Measurements from ENCODE around the gene DAGLB.

GRCh38 chr7:6420680-6421079 lies 27.1 kb downstream of the DAGLB start:
- no peak for TF ChIP-seq CREB1 (IDR thresholded peaks at IDR 0.05)
- no peak for TF ChIP-seq CTCF (IDR thresholded peaks at IDR 0.05; ENCODE audit: control extremely low read depth in 1 of 3, insufficient read depth in 1 of 3, low read depth in 1 of 3, low read length in 3 of 3)
- TF ChIP-seq RAD21 (IDR thresholded peaks at IDR 0.05 in 1 of 2, conservative IDR thresholded peaks at IDR 0.05 in 1 of 2; ENCODE audit: low read depth in 2 of 2, low read length in 2 of 2) = no peak
- TF ChIP-seq RNF2 (IDR thresholded peaks at IDR 0.05; ENCODE audit: borderline replicate concordance, low read depth, low read length, missing control alignments, poor library complexity, severe bottlenecking) = no peak
- no peak for TF ChIP-seq BACH1 (IDR thresholded peaks at IDR 0.05; ENCODE audit: low read length)
- TF ChIP-seq EZH2 (IDR thresholded peaks at IDR 0.05; ENCODE audit: low read depth, low read length, severe bottlenecking) = no peak
- no peak for TF ChIP-seq GABPA (IDR thresholded peaks at IDR 0.05; ENCODE audit: borderline replicate concordance, insufficient read depth, low read length)
- no peak for TF ChIP-seq JUND (IDR thresholded peaks at IDR 0.05; ENCODE audit: low read length)
- no peak for TF ChIP-seq POLR2A (IDR thresholded peaks at IDR 0.05; ENCODE audit: control extremely low read depth in 1 of 2, low read depth in 2 of 2, low read length in 2 of 2)
- no peak for TF ChIP-seq POLR2AphosphoS5 (IDR thresholded peaks at IDR 0.05; ENCODE audit: low read depth, low read length)
- no peak for TF ChIP-seq EGR1 (IDR thresholded peaks at IDR 0.05; ENCODE audit: borderline replicate concordance, low read depth, low read length)
- TF ChIP-seq CHD1 (IDR thresholded peaks at IDR 0.05; ENCODE audit: low read depth, low read length) = no peak
- TF ChIP-seq CBX8 (IDR thresholded peaks at IDR 0.05; ENCODE audit: borderline replicate concordance, low read depth, low read length) = no peak
